Measurements from ENCODE around the gene LDLRAD4.

LDLRAD4 gene

DNA sequence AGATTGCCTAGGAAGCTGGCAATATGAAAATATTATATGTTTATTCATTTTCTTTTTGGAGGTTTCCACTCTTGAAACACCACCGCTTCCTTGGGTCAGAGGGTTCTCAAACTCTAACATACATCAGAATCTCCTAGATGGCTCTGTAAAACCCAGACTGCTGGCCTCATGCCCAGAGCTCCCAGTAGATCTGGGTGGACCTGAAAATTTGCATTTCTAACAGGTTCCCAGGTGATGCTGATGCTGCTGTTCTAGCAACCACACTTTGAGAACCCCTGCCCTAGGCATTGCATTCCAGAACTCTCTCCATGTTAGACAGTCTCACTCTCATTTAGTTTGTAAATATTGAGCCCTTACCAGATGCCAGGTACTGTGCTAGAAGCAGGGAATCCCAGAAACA, 368.4 kb downstream of the LDLRAD4 start:
- Histone ChIP-seq H3K9ac (no peak overlapping the region), H4K20me1 (peaks cover 0 to 24% (median 3%) of the 10 kb centered on the region in 11 experiments; a peak in 7 of 22 replicates), H3K4me3 (no peak overlapping the region), H3K27me3 (no peaks in the 10 kb centered on the region), H3K4me2 (peak overlapping the region in 6 of 11 experiments; percentile 16 to 87 (median 80); a peak in 9 of 22 replicates), H3K36me3 (peaks cover 0 to 34% (median 7%) of the 10 kb centered on the region in 11 experiments; a peak in 6 of 22 replicates), H3K4me1 (peaks cover 70 to 90% (median 82%) of the 10 kb centered on the region in 10 experiments), H3K9me3 (replicated peaks in 1 of 11) (no peaks in the 10 kb centered on the region), H3K27ac (peak overlapping the region in 1 of 11 experiments; percentile 55; a peak in 1 of 22 replicates)
- TF ChIP-seq Cebpa-rat (IDR thresholded peaks at IDR 0.05): no peak

- no peak overlapping the region; a peak in 1 of 22 replicates for H3K27ac ChIP-seq
- peaks cover 0 to 29% (median 7%) of the 10 kb centered on the region in 11 experiments; a peak in 6 of 22 replicates for H3K36me3 ChIP-seq
- H3K9ac ChIP-seq: no peak overlapping the region
- H3K4me2 ChIP-seq: peak overlapping the region in 5 of 11 experiments; percentile 16 to 87 (median 80); a peak in 10 of 22 replicates
- H3K4me1 ChIP-seq: peaks cover 72 to 90% (median 83%) of the 10 kb centered on the region in 10 experiments
- H3K27me3 ChIP-seq: no peaks in the 10 kb centered on the region
- no peak overlapping the region for H3K4me3 ChIP-seq
- no peak for TF ChIP-seq Cebpa-rat (IDR thresholded peaks at IDR 0.05)
- peaks cover 0 to 24% (median 2%) of the 10 kb centered on the region in 11 experiments; a peak in 5 of 22 replicates for H4K20me1 ChIP-seq
- H3K9me3 ChIP-seq (replicated peaks in 1 of 11): no peaks in the 10 kb centered on the region
Observed at GRCh38 chr18:13587477-13587876, 368.9 kb downstream of the LDLRAD4 start.

DNA sequence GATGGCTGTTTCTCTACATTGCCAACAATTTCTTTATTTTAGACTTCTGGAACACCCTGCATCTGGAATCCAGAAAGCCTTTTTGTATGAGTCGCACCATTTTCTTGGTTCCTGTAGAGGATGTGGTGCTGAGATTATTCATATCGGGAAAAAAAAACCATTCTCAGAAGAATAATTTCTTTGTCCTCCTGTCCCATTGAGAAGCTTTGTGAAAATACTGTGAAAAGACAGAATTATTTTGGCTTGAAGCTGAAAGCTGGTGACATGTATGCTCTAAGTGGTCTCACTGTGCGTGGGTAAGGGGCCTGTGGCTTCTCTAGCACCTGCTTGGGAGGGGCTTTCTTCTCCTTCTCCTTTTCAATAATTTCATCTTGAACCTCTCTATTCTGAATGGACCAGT, 369.4 kb downstream of the LDLRAD4 start:
- no peak for TF ChIP-seq Cebpa-rat (IDR thresholded peaks at IDR 0.05)
- peaks cover 0 to 24% (median 0%) of the 10 kb centered on the region in 11 experiments; a peak in 4 of 22 replicates for H4K20me1 ChIP-seq
- H3K4me3 ChIP-seq: no peak overlapping the region

DNA sequence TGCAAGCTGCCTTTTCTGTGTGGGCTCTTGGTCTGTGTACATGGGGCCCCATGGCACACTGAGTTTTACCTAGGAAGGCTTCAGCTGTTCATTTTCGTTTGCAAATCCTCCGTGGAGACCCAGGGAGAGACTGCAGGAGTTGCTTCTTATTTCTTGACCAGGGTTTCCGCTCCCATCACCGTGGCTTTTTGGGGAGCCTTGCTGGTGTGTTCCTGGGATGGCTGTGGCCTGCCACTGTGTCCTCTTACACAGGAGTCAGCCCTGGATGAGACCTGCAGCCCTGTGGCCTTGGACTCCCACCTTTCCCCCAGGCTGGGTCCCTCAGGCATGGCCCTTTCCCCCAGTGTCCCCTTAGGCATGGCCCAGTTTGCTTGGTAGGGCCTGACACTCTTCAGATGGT, 370.8 kb downstream of the LDLRAD4 start:
- no peak overlapping the region for H3K9ac ChIP-seq
- peak overlapping the region in 4 of 11 experiments; percentile 3 to 61 (median 35); a peak in 3 of 22 replicates for H3K4me2 ChIP-seq
- H3K4me3 ChIP-seq: no peak overlapping the region
- no peak for TF ChIP-seq Cebpa-rat (IDR thresholded peaks at IDR 0.05)
- peaks cover 72 to 97% (median 83%) of the 10 kb centered on the region in 10 experiments for H3K4me1 ChIP-seq
- peaks cover 0 to 15% (median 4%) of the 10 kb centered on the region in 11 experiments; a peak in 13 of 22 replicates for H3K9me3 ChIP-seq (replicated peaks in 1 of 11)
- peak overlapping the region in 1 of 11 experiments; percentile 25; a peak in 1 of 22 replicates for H3K27ac ChIP-seq
- no peaks in the 10 kb centered on the region for H3K27me3 ChIP-seq
- H3K36me3 ChIP-seq: peaks cover 0 to 32% (median 4%) of the 10 kb centered on the region in 11 experiments; a peak in 5 of 22 replicates
- peaks cover 0 to 15% (median 0%) of the 10 kb centered on the region in 11 experiments; a peak in 4 of 22 replicates for H4K20me1 ChIP-seq

More for the DNA sequence above, 369.4 kb downstream of the LDLRAD4 start:
- Histone ChIP-seq H3K4me1 (peaks cover 76 to 94% (median 86%) of the 10 kb centered on the region in 10 experiments), H3K36me3 (peaks cover 0 to 25% (median 7%) of the 10 kb centered on the region in 11 experiments; a peak in 6 of 22 replicates), H3K27me3 (no peaks in the 10 kb centered on the region), H3K27ac (no peak overlapping the region; a peak in 1 of 22 replicates), H3K9ac (no peak overlapping the region), H3K9me3 (replicated peaks in 1 of 11) (peaks cover 0 to 1% (median 0%) of the 10 kb centered on the region in 11 experiments; a peak in 1 of 22 replicates), H3K4me2 (peak overlapping the region in 5 of 11 experiments; percentile 16 to 87 (median 80); a peak in 8 of 22 replicates)

GRCh38 chr18:13589943-13590342, 371.4 kb downstream of the LDLRAD4 start:
- peaks cover 0 to 29% (median under 1%) of the 10 kb centered on the region in 11 experiments; a peak in 5 of 22 replicates for H3K36me3 ChIP-seq
- H3K9me3 ChIP-seq (replicated peaks in 1 of 11): peaks cover 0 to 19% (median 10%) of the 10 kb centered on the region in 11 experiments; a peak in 15 of 22 replicates
- no peak overlapping the region for H3K4me3 ChIP-seq
- H3K27ac ChIP-seq: no peak overlapping the region
- no peak for TF ChIP-seq Cebpa-rat (IDR thresholded peaks at IDR 0.05)
- peaks cover 0 to 13% (median 0%) of the 10 kb centered on the region in 11 experiments; a peak in 4 of 22 replicates for H4K20me1 ChIP-seq
- H3K4me2 ChIP-seq: peak overlapping the region in 8 of 11 experiments; percentile 15 to 61 (median 56); a peak in 11 of 22 replicates
- H3K4me1 ChIP-seq: peaks cover 65 to 91% (median 79%) of the 10 kb centered on the region in 10 experiments
- H3K27me3 ChIP-seq: no peaks in the 10 kb centered on the region
- no peak overlapping the region for H3K9ac ChIP-seq

GRCh38 chr18:13592246-13592645, 373.7 kb downstream of the LDLRAD4 start:
- H3K4me1 ChIP-seq: peaks cover 44 to 68% (median 56%) of the 10 kb centered on the region in 10 experiments
- peaks cover 21 to 42% (median 33%) of the 10 kb centered on the region in 11 experiments for H3K9me3 ChIP-seq (replicated peaks in 1 of 11)

GRCh38 chr18:13594551-13594950, 376.0 kb downstream of the LDLRAD4 start:
- TF ChIP-seq Cebpa-rat (IDR thresholded peaks at IDR 0.05): no peak
- Histone ChIP-seq H3K9ac (no peak overlapping the region), H3K27me3 (no peaks in the 10 kb centered on the region), H4K20me1 (peaks cover 0 to 5% (median 0%) of the 10 kb centered on the region in 11 experiments; a peak in 3 of 22 replicates), H3K36me3 (peaks cover 7 to 60% (median 29%) of the 10 kb centered on the region in 11 experiments; a peak in 21 of 22 replicates), H3K27ac (no peak overlapping the region; a peak in 1 of 22 replicates), H3K4me1 (peaks cover 30 to 52% (median 46%) of the 10 kb centered on the region in 10 experiments), H3K9me3 (replicated peaks in 1 of 11) (peaks cover 40 to 65% (median 56%) of the 10 kb centered on the region in 11 experiments), H3K4me2 (peak overlapping the region in 3 of 11 experiments; percentile 13 to 61 (median 50); a peak in 5 of 22 replicates), H3K4me3 (no peak overlapping the region)

More at GRCh38 chr18:13592246-13592645, 373.7 kb downstream of the LDLRAD4 start:
- peak overlapping the region in 5 of 11 experiments; percentile 2 to 39 (median 13); a peak in 4 of 22 replicates for H3K27ac ChIP-seq
- peaks cover 0 to 43% (median 16%) of the 10 kb centered on the region in 11 experiments; a peak in 14 of 22 replicates for H3K36me3 ChIP-seq
- peaks cover 0 to 9% (median 0%) of the 10 kb centered on the region in 11 experiments; a peak in 3 of 22 replicates for H4K20me1 ChIP-seq
- no peak for TF ChIP-seq Cebpa-rat (IDR thresholded peaks at IDR 0.05)
- H3K9ac ChIP-seq: no peak overlapping the region
- no peaks in the 10 kb centered on the region for H3K27me3 ChIP-seq
- no peak overlapping the region for H3K4me3 ChIP-seq
- peak overlapping the region; percentile 45 to 73 (median 61) for H3K4me2 ChIP-seq

- no peak overlapping the region for H3K9ac ChIP-seq
- no peak overlapping the region for H3K4me2 ChIP-seq
- peak overlapping the region in 1 of 10 experiments; percentile 11; a peak in 2 of 20 replicates for H3K4me3 ChIP-seq
Observed at GRCh38 chr18:13597068-13597467, 378.5 kb downstream of the LDLRAD4 start.

GRCh38 chr18:13598591-13598990, 380.0 kb downstream of the LDLRAD4 start:
- H3K4me3 ChIP-seq: no peak overlapping the region; a peak in 1 of 20 replicates
- H4K20me1 ChIP-seq: no peaks in the 10 kb centered on the region; a peak in 1 of 22 replicates
- H3K27me3 ChIP-seq: no peaks in the 10 kb centered on the region
- no peak overlapping the region for H3K27ac ChIP-seq
- no peak for TF ChIP-seq Cebpa-rat (IDR thresholded peaks at IDR 0.05)
- peaks cover 40 to 79% (median 67%) of the 10 kb centered on the region in 11 experiments for H3K9me3 ChIP-seq (replicated peaks in 1 of 11)
- H3K4me1 ChIP-seq: peaks cover 0 to 26% (median 13%) of the 10 kb centered on the region in 10 experiments; a peak in 14 of 20 replicates
- H3K4me2 ChIP-seq: peak overlapping the region in 2 of 11 experiments; percentile 0 to 58; a peak in 2 of 22 replicates
- H3K9ac ChIP-seq: no peak overlapping the region
- H3K36me3 ChIP-seq: peaks cover 7 to 60% (median 37%) of the 10 kb centered on the region in 11 experiments; a peak in 21 of 22 replicates

More at GRCh38 chr18:13597068-13597467, 378.5 kb downstream of the LDLRAD4 start:
- Histone ChIP-seq H3K27me3 (no peaks in the 10 kb centered on the region), H3K4me1 (peaks cover 5 to 35% (median 23%) of the 10 kb centered on the region in 10 experiments), H3K27ac (no peak overlapping the region), H3K36me3 (peaks cover 7 to 66% (median 37%) of the 10 kb centered on the region in 11 experiments; a peak in 21 of 22 replicates), H4K20me1 (no peaks in the 10 kb centered on the region; a peak in 1 of 22 replicates), H3K9me3 (replicated peaks in 1 of 11) (peaks cover 40 to 79% (median 72%) of the 10 kb centered on the region in 11 experiments)
- TF ChIP-seq Cebpa-rat (IDR thresholded peaks at IDR 0.05): no peak

Measured in BLaER1 treated with 17β-estradiol and CSF1 and Interleukin-3, amounts not matched to agents 10 nM and 100 nM (cell line).